IPS-NIHi7 (cell line): ENCODE results near the gene VPS25.
"Not testable (repeated sequence)": the region's sequence is repeated elsewhere in the genome, so short reads cannot be mapped to it uniquely, and the experiment has no call there.

Experiments
- DNase-seq: peaks from one replicate; pipeline ENCODE4 v3.0.0; 2012; ENCODE audit warnings: mixed read lengths; ENCODE audit errors: extremely low spot score

VPS25 gene

DNA sequence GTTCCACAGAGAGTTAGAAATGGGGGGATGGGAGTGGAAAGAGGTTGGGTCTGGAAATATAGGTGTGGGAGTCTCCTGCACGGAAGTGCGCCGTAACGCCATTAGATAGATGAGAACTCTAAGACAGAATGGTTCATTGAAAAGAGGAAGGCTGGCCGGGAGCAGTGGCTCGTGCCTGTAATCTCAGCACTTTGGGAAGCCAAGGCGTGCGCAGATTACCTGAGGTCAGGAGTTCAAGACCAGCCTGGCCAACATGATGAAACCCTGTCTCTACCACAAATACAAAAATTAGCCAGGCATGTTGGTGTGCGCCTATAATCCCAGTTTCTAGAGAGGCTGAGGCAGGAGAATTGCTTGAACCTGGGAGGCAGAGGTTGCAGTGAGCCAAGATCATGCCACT, 5.2 kb upstream of the VPS25 start:
- not testable (repeated sequence) for DNase-seq

DNA sequence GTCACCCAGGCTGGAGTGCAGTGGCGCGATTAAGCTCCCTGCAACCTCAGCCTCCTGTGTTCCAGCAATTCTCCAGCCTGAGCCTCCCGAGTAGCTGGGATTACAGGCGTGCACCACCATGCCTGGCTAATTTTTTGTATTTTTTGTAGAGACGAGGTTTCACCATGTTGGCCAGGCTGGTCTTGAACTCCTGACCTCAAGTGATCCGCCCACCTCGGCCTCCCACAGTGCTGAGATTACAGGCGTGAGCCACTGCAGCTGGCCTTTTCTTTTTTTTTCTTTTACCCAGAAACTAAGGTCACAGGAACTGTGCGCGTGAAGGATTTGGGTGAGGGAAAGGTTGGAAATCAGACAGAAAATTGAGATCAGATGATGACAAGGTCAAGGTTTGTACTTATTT, 3.3 kb upstream of the VPS25 start:
- not testable (repeated sequence) for DNase-seq

DNA sequence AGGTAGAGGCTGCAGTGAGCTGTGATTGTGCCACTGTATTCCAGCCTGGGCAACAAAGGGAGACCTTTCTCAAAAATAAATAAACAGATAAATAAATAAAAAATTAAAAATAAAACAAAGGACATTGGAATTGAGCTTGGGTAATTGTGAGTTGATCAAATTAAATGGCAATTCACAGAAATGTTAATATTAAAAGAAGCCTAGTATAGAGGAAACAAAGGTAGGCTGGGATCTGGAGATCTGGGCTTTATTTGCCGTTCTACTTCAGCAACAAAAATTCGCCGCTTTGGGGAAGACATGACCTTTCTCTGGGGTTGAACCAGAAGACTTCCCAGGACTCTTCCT, 332 bp upstream of the VPS25 start:
- no peak for DNase-seq

DNA sequence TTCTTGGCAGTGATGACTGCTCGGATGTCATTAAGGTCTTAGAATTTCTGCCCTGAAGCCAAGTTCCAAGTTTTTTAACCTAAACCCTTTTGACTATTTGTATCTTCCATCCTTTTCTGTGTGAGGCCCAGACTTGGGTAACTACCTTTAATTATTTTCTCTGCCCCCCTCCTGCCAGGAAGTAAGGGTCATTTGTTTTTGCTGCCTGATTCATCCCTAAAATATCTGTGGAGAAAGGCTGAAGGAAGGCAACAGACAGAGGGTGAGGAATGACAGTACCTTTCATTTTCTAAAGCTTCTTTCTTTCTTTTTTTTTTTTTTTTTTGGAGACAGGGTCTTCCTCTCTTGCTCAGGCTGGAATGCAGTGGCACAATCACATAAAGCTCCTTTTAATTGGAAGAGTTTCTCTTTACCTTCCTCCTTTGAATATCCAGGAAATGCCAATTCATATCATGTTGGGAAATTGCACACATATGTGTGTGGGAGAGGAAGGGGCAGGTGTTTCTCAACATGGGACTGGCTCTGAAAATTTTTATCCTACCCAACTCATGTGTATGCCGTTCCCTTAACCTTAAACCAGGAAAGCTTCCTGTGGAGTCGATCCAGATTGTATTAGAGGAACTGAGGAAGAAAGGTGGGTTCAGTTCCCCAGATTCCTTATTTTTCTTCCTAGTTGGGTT, 957 bp downstream of the VPS25 start:
- no peak for DNase-seq

DNA sequence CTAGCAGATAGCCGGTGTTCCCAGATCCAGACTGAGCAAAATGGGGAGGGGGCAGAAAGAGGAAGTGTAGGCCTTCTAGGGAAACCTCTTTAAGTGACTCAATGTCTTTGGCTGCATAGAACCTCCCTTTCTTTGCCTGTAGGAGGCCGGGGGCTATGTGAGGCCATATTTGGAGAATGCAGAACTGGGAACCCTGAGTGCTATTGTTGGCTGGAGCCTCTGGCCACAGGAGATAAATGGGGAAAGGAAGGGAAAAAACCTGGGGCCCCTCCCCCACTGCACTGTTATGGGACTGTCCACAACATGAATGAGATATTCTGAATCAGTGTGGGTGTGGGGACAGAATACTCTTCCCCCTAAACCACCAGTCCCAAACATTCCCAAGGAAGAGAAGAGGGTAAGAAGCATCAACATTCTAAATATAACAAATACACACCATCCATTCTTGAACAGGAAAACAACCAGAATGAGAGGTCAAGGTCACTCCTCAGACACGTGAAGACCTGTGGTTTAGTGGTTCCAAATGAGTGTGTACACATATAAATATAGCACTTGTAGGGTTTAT, 2.4 kb downstream of the VPS25 start:
- no peak for DNase-seq

DNA sequence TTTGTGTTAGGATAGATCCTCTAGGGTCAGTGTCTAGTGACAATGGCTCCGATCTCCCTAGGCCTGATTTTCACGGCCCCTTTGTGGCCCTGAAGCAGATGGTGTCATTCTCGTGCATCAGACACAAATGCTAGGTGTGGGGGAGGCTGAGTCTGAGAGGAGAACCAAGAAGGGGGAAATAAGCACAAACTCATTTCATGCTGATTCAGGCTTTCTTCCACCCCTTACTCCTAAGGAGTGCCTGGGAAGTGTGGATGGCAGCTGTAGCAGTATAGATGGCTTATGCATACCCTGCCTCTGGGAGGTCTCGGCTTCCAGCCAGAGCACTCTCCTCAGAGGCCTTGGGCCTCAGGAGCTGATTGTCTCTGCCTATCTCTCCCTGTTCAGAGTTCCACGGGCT, 5.3 kb downstream of the VPS25 start:
- DNase-seq = no peak

DNA sequence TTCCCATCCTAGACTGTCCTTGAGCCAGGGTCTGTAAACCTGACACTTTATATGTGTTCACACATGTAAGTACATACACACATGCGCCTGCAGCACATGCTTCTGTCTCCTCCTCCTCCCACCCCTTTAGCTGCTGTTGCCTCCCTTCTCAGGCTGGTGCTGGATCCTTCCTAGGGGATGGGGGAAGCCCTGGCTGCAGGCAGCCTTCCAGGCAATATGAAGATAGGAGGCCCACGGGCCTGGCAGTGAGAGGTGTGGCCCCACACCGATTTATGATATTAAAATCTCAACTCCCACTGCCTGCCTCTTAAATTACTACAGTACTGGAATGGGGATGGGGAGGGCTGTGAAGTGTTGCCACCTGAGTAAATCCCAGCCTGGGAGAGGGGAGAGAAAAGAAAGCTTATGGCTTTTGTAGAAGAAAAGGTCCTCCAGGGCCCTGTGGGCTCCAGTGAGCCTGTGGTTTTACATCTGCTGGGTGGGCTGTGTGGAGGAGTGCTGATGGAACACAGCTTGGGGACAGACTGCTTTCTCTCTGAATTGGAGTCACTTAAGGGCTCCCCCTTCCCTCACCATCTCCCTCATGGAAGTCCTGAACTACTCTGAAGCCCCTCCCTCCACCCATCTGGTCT, 6.2 kb downstream of the VPS25 start:
- no peak for DNase-seq

DNA sequence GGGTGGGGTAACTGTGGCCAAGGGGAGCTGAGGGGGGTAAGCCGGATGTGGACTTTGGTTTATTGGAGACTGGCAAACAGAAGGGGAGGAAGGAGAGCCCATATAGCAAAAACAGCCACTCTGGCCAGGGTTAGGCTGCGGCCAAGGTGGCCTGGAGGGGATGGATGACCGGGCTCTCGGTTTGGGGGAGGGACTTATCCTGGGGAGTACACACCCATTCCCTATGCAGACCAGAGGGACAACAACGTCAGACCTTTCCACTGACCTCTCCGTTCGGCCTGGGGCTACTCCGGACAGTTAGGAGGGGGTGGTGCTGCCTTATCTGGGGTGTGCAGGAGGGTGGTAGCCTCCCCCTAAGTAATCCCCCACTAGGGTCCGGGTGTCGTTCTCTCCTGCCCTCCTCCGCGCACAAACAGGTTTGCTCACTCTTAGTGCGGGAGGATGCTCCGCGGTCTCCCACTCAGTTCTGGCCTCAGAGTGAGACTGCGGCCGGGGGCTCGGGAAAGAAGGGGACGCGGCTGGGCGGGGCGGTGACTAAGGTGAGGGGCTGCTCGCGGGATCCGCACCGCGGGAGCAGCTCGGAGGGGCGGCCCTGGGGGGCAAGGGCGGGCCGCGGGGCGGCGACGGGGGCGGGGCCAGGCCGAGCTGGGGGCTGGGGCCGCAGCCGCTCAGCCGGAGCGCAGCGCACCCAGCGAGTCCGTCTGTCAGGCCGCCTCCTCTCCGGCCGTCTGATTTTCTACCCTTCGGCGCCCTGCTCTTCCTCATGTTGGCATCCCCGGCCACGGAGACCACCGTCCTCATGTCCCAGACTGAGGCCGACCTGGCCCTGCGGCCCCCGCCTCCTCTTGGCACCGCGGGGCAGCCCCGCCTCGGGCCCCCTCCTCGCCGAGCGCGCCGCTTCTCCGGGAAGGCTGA, 6.9 kb downstream of the VPS25 start, which contains the start of gene WNK4:
Gene WNK4 (plus strand): TSS at position 675 of the 915 bp plus-strand sequence. CDS start 89 bp downstream, at position 764.
- DNase-seq = peak; percentile 81

DNA sequence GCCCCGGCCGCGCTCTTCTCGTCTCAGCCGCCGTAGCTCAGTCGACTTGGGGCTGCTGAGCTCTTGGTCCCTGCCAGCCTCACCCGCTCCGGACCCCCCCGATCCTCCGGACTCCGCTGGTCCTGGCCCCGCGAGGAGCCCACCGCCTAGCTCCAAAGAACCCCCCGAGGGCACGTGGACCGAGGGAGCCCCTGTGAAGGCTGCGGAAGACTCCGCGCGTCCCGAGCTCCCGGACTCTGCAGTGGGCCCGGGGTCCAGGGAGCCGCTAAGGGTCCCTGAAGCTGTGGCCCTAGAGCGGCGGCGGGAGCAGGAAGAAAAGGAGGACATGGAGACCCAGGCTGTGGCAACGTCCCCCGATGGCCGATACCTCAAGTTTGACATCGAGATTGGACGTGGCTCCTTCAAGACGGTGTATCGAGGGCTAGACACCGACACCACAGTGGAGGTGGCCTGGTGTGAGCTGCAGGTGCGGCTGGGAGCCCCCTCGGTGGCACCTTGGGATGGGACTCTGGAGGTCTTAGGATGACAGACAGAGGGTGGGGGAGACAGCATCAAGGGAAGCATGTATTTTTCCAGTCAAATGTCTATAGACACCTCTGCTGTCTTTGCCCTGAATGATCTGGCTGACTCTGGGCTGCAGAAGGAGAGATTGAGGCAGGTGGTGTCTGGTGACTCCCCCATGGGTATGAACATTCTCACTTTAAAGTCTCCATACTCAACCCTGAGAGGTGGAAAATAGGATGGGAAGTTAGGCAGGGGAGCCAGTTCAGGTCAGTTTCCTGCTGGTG, 7.8 kb downstream of the VPS25 start:
- DNase-seq = no peak

DNA sequence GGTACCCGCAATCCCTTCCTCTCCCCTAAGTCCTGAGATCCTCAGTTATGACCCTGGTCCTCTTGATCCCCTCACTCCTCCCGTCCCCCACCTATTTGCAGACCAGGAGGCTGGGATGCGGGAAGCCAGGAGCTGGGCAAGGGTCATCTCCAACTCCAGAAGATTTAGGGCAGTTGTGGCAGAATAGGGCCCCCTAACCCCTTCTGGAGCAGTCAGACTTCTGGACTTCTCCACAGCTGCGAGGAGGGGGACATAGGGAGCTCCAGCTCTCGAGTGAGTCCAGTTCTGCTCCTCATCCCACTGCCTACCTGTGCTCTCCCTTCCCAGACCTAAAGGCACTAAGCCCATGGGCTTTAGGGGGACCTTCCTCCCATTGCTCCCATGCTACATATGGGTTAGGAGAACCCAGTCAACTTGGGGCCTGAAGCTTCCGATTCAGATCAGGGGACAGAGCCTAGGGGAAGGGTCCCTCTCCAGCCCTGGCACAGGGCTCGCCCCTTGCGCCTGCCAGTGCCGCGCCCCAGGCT, 8.5 kb downstream of the VPS25 start:
- DNase-seq = no peak

DNA sequence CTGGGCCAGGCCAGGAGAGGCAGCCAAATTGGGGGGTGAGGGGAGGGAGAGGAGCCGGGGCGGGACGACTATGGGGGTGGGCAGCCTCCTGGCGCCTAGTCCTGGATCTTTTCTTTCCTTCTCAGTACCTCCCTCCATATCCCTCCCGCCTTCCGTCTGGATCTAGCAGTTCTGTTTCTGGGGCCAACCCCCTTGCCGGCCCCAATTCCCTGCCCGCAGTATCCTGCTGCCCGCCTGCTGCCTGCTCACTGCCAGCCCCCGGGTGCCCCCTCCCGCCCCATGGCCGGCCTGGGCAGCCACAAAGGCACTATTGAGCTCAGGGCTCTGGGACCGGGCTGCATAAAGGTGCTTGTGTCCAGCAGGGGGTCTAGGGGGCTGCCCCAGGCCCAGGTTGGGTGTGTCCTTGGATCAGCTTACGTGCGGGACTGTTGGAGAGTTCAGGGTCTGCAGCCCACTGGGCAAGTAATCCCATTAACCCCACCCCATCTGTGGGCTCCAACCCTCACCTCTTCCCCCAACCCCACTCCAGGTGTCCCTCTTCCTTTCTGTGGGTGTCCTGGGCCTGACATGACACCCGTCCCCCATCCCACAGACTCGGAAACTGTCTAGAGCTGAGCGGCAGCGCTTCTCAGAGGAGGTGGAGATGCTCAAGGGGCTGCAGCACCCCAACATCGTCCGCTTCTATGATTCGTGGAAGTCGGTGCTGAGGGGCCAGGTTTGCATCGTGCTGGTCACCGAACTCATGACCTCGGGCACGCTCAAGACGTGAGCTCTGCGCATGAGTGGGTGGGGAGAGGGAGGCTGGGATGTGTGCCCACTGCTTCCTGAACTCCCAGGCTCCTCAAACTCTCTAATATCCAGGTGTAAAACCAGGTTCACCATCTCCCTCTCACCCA, 9.2 kb downstream of the VPS25 start:
- no peak for DNase-seq

DNA sequence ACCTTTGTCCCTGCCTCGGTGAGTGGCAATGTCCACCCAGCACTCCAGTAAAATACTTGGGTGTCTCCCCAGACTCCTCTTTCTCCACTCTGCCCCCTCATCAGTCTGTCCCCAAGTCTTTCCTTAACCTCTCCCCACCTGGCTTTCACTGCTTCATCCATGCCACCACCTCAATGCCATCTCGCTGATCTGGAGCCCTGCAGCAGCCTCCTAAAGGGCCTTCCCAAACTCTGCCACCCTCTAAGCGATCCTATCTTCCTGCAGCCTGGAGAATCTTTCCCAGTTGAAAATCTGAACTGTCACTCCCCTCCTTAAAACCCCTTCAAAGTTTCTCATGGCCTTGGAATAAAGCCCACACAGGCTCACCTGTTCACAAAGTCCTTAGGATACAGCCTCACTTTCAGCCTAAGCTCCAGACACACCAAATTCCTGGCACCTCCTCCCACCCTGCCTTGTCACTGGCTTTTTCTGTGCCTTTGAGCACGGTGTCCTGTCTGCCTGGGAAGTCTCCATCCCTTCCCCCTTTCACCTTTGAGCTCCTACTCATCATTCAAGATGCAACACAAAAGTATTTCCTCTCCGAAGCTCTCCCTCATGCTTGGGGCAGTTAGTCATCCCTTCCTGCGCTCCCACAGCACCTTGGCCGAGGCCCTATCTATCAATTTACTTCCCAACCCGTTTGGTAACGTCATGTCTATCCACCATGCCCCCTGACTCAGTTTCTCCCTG, 10.0 kb downstream of the VPS25 start:
- DNase-seq = no peak

DNA sequence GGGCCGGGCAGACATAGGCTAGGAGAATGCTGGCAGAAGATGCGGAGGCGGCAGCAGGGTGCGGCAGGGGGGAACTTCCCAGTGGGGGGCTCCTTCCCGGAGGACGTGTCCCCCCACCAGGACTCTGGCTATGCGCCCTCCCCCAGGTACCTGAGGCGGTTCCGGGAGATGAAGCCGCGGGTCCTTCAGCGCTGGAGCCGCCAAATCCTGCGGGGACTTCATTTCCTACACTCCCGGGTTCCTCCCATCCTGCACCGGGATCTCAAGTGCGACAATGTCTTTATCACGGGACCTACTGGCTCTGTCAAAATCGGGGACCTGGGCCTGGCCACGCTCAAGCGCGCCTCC, 10.5 kb downstream of the VPS25 start:
- no peak for DNase-seq

DNA sequence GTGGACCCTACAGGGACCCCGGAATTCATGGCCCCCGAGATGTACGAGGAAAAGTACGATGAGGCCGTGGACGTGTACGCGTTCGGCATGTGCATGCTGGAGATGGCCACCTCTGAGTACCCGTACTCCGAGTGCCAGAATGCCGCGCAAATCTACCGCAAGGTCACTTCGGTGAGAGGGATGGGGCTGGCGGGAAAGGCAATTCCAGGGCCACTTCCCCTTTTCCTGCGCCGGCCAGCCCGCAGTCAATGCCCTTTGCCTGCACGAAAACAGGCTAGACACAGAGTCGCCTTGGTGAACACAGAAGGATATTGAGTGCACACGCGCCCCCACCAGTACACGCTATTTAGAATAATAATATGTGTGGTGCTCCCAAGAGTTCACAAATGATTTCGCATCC, 11.2 kb downstream of the VPS25 start:
- DNase-seq = no peak

DNA sequence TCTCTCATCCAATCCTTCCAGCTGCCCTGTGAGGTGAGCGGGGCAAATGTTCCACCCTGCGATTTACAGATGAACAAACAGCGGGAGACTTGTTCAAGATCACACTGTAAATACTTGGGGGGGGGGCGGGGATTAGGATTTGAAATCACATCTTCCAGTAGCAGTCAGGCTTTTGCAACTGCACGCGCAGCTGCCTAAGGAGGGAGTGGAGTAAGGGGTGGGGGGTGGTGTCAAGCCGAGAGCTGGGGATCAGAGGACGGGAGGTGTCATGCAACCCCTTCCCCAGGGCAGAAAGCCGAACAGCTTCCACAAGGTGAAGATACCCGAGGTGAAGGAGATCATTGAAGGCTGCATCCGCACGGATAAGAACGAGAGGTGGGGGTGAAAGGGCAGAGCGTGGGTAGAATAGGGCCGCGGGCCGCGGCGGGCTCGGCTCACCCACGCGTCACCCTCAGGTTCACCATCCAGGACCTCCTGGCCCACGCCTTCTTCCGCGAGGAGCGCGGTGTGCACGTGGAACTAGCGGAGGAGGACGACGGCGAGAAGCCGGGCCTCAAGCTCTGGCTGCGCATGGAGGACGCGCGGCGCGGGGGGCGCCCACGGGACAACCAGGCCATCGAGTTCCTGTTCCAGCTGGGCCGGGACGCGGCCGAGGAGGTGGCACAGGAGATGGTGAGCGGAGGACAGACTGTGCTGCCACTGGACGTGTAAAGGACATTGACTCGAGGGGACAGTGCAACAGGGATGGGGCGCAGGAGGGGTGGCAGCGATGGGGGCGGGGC, 11.8 kb downstream of the VPS25 start:
- DNase-seq = no peak

DNA sequence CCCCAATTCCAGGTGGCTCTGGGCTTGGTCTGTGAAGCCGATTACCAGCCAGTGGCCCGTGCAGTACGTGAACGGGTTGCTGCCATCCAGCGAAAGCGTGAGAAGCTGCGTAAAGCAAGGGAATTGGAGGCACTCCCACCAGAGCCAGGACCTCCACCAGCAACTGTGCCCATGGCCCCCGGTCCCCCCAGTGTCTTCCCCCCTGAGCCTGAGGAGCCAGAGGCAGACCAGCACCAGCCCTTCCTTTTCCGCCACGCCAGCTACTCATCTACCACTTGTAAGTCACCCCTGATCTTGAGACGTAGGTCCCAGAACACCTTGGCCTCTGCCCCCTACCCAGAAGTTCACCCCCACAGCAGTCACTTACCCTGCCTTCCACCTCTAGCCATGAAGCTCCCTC, 14.0 kb downstream of the VPS25 start:
- no peak for DNase-seq

DNA sequence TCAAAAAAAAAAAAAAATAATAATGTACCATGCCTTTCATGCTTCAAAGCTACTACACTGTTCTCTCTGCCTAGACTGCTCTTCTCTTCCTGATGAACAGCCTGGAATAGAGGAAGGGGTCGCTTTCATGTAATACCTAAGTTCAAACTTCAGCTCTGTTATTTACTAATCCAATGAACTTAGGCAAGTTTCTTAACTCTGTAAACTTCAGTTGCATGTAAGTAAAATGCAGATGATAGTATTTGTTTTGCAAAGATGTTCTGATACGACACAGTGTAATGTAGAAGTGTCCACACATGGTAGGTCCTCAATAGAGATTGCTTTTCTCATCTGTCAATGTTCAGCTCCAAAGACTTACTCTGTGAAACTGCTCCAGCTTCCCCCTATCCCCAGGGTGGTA, 18.7 kb downstream of the VPS25 start:
- DNase-seq = no peak

DNA sequence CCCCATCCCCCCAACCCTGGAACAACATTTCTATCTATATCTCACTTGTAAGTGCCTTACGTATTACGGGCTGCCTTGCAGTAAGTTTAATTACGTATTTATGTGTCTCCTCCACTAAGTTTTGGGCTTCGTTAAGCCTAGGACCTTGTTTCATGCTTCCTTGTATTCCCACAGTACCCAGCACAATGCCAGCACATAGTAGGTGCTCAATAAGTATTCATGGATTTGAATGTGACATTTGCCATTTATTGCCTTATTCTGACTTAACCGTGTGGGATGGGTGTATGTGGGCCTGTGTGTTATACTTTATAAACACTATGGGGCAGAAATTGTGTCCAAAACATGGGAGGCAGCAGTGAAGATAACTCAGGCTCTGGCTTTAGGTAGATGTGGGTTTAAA, 19.3 kb downstream of the VPS25 start:
- no peak for DNase-seq

DNA sequence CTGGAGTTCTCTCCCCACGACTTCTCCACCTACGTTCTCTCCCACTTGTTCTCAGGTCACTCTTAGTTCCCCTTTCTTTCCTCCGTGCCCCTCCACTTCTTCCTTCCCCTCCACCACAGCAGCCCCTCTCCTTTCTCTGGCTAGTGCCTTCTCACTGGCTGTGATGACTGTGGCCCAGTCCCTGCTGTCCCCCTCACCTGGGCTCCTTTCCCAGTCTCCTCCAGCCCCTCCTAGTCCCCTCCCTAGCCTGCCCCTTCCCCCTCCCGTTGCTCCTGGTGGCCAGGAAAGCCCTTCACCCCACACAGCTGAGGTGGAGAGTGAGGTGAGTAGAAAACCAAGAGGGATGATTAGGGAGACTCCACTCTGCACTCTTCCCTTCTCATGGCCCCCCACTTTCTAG, 21.8 kb downstream of the VPS25 start:
- DNase-seq = no peak
